ENCODE data around the gene PEF1.

The PEF1 gene

DNA sequence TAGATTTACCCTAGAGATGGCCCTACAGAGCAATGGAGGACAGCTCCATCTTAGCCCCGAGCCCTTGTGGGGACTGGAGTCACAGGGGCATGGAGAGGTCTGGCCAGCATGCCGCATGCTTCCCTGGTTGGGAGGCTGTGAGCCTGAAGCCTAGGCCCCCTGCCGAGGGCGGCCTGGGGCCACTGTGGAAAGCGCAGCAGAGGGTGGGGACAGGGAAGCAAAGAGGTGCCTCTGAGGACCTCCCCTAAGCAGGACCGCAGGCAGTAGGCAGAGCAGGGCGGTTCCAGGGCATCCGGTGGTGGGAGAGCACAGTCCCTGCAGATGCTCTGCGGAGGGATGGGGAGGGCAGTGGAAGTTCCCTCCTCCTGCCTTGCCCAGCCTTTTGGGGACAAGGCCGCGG, 26.5 kb upstream of the PEF1 start:
- no peak for DNase-seq

DNA sequence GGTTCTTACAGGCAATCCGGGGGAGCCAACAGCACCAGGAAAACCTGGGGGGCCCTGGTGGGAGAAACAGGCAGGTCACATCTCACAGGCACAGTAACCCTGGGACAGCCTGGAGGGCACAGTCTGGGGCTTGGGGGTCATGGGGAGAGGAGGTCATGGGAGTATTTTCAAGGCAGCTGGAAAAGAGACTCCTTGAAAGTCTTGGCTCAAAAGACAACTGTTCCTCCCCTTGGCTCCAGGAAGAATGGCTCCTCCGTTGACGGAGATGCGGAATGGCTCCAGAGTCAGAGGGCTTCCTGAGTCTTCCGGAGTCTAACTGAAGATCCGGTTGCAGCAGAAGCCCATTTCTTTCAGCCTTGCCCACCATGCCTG, 25.9 kb upstream of the PEF1 start:
- DNase-seq = no peak

DNA sequence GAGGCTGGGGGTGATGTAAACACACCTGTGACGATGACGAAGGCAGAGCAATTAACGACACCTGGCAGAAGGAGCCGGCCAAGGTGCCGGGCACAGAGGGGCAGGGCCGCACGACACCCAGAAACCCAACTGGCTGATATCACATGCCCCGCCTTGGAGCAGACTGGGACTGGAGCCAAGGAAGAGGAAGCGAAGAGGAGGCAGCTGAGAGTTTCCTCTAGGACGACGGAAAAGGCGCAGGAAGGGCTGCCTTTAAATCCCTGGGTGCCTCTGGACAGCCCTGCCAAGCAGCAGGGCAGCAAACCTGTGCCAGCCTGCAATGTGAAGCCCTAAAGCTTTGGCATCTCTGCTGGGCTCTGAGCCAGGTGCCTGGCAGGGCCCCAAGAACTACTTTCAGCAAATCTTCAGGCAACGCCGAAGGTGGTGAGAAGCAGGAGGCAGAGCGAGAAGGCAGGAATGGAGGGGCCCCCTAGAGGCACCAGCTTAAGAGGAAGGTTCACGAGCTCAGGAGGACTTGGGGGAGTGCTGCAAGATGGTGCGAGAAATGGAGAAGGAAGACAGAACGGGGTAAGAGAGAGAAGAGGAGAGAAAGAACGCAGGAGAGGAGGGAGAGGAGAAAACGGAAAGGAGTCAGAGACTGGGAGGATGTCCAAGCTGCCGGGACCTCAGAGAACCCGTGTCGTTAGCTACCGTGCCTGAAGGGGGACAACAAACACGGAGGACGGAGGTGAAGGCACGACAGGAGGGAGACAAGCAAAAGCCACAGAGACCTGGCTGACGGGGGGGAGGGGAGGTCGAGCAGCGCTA, 25.3 kb upstream of the PEF1 start:
- DNase-seq = peak; percentile 68

DNA sequence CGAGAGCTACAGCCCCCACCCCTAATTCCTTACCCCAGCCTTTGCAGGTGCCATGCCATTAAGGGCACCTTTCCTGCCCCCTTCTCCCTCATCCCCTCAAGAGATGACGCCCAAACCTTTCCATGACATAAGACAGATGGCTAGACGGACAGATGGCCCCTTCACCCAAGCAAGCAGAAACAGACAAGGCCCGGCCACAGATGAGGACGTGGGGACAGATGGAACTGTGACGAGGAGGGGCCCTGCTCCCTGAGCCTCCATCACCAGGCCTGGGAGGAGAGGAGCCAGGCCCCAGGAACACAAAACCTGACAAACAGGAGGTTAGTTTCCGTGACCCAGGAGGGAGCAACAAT, 24.7 kb upstream of the PEF1 start:
- DNase-seq = no peak

DNA sequence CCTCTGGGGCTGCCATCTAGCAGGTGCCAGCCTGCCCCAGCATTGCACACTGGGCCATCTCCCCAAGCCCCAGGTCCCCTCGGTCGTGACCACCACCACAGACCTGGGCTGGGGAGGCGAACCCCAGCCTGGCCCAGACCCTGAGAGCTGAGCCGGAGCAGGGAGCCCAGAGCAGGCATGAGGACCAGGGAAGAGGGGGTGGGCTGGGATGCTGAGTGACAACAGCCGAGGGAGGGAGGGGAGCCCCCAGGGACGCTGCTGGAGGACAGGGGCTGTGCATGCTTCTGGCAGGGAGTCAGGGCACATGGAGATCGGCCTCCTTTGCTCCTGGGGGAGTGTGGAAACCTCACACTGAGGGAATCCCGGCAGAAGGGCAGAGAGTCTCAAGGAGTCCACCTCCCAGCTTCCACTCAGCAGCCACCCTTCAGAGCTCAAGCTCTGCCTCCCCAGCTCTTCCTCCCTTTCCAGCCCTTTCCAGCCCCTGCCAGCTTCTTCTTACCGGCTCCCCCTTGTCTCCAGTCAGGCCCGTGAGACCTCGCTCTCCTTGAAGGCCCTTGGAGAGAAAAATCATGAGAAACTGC, 23.7 kb upstream of the PEF1 start:
- DNase-seq = no peak

DNA sequence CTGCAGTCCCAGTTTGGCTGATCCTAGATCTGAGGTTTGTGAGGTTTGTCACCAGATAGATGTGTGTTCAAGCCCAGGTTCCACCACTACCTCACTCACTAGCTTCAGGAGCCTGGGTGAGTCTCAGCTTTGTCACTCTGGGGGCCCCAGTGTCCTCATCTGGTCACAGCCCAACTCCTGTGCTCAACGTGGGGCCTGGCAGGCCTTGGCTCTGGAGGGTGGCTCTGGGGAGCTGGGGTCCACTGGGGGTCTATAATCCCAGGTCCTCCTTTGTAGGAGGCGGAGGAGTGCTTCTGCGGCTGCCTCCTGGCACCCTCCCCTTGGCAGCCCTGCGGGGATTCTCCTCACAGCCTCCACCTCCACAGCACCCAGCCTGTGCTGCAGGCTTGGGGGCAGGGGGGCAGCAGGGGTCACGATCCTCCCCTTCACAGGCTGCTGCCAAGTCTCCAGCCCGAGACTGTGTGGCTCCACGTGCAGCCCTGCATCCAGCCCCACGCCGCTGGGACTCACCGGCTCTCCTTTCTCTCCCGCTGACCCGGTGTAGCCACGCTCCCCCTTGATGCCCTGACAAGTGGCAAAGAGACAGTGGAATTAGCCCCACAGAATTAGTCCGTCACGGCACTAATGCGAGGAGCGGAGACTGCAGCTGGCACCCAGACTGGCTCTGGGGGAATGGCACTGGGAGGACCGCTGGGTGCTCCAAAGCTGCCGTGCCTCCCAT, 22.5 kb upstream of the PEF1 start:
- no peak for DNase-seq

DNA sequence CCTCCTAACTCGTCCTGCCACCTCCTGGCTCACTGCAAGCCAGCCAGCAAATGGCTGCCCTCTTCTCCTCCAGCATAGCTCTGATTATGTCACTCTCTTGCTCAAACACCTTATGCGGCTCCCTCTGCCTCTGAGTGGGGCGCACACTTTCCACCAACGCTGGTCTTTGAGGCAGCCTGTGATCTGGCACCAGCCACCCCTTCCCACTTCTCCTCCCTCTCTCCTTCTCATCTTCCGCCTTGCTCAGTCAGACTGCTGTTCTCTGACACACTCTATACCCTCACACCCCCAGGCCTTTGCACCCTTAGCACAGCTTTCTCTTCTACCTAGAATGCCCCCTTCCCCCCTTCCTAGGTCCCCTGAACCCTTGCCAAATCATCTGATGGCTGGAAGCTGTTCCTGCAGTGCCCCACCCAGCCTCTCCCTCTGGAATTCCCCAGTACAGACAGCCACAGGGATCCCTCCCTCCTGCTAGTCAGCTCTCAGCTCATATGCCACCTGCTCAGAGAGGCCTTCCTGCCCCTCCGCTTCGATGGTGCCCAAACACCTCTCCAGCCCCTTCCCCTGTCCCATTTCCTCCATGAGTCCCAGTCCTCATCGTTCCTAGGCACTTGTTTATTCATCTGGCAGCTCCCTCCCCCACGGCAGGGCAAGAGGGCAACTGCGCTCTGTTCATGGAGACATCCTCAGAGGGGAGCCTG, 21.7 kb upstream of the PEF1 start:
- DNase-seq = no peak

DNA sequence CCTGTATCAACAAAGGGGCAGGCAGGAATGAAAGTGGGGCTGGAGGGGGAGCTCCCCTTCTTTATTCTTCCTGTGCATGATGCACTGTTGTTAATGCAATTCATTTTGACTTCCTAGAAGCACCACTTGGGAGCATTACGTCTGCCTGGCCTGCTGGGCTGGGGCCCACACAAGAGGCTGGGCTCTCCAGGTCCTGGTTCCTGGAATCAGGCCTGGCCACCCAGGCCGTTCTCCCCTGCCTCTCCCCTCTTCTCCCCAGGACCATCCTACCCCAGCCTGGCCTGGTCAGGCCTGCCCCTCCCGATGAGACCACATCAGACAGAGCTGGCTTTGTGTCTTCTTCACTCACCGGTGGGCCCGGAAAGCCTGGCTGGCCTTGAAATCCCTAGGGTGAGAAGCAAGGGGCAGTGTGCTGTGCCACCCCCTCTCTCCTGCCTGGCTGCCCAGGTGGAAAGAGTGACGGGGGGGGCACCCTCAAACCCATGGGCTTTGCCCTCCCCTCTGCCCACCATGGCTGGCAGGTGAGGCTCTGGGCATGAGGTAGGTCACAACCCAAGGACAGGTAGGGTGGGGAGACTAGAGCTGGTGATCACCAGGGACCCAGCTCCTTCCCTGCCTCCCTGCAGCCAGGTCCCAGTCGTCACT, 20.7 kb upstream of the PEF1 start:
- no peak for DNase-seq

DNA sequence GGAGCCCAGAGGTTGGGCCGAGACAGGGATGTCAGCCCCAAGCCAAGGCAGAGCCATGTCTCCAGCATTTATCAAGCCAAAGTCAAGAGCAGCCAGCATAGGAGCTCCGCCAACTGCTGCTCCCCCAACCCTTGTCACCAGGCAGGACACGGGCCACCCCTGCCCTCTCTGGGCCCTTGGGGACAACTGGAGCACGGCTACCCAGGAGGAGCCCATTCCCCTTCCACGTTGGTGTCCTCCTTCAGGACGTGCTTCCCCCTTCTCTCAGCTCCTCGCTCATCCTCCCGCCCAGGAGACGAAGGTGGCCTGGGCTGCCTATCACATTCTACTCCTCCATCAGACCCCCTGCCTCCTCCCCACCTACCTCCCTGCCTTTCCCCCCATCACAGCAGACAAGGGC, 19.9 kb upstream of the PEF1 start:
- DNase-seq = no peak

DNA sequence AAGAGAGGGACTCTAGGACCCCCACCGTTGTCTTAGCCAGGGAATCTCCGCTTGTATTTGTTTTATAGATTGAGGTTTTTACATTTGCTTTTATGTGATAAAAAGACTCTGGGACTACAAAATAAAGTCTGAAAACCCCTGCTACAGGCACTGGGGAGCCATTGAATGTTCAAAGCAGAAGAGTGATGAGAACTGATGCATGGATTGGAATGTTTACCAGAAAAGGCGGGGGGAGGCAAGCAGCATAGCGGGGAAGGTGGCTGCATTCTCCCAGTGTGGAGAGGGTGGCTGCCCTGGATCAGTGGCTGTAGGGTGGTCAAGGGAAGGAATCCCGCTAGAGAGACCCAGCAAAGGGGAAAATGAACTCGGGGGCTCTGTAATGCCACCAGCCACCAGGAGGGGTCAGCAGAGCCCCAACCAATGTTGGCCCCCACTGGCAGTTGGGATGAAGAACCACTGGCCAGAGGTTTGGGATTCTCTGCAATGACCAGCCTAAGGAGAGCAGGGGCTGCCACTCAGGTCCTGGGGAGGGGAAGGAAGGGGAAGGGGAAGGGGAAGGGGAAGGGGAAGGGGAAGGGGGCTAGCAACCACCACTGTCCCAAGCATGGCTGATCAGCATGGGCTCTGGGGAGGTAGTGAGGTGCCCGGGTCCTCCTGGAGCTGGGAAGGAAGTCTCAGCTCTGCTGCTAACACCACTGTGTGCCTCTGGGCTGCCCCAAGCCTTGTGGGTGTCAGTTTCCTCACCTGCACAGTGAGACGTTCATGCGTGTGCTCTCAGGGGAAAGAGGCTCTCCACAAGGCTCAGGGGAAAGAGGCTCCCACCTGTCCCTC, 19.2 kb upstream of the PEF1 start:
- DNase-seq = peak; percentile 2

DNA sequence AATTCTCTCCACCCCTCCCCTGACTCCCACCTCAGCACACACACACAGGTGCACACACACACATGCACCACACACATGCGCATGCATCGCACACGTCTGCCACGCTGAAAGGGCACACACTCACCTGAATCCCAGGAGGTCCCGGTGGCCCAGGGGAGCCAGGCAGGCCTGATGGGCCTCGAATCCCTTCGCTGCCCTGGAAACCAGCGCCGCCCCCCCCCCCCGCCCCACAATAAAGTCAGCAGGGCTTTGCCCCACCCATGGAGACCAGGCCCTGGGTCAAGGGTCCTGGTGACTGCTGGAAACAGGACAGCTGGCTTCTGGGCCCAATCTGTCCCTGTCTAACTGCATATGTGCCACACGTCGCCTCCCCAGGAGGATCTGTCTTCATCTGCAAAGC, 17.8 kb upstream of the PEF1 start:
- no peak for DNase-seq

DNA sequence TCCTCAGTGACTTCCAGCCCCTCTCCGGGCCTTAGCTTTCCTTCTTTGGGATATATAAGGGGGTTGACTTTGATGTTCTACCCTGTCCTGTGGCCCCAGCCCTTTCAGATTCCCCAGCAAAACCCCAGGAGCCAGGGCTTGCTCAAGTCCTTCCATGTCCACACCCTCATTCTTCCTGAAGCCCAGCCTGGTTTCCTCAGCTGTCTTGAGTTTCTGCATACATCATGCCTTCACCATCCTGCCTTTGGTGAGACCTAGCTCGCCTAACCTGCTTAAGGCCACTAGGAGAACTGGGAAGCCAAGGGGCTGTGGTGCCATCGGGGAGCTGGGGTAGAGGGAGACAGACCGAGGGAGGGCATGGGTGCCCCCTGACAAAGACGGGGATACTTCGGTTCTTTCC, 17.2 kb upstream of the PEF1 start:
- DNase-seq = no peak

DNA sequence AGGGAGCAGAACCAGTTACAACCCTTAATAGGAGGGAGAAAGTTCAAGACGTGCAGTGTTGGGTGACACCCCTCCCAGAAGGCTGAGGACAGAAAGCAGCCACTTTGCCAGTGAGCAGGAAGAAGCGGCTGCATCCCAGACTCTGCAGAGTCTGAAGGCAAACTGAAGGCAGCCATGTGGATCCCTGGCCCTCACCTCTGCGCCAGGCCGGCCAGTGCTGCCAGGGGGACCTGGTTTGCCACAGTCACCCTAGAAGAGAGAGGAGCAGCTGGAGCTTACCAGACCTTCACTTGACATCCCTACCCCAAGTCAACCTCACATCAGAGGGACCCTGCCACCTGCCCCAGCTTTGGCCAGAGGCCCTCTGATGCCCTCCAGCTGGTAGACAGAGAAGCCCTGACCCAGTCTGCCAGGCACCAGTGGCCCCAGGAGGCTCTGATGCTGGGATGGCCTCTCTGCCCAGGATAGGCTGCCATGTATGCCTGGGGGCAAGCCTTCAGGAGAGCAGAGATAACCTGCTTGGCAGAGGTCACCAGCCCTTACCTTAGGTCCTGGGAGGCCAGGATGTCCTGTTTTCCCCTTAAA, 16.3 kb upstream of the PEF1 start:
- no peak for DNase-seq

DNA sequence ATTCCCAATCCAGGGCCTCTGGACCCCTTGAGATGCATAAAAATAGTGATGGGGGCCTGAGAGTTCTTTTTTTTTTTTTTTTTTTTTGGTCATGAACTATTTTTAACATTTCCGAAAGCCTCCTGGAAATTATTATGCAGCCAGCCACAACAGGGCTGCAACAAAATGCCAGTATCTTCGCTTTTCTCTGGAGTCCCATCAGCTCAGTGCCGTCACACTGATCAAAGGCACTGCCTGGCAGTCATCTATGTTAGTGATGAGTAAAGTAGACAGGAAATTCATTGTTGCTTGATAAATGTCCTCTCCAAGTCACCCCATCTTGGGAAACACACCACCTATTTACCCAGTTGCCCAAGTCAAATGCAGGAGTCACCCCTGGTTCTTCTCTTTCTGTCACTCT, 15.2 kb upstream of the PEF1 start:
- DNase-seq = no peak

DNA sequence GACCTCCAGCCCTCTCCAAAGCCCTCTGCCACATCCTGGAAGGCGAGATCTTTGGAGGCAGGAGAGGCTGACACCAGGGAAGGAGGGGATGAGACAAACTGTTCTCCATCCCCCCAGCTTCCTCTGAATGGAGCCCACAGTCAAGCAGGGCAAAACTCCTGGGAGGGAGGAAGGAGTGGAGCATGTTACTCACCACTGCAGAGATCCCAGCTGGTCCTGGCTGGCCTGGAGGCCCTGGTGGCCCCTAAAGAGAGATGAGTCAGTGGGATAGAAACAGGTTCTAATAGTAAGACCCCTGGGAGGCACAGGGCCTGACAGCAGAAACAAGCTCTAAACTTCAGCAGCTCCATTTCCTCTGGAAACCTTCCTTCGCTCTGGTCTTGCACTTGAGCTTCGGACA, 14.0 kb upstream of the PEF1 start:
- DNase-seq = no peak

DNA sequence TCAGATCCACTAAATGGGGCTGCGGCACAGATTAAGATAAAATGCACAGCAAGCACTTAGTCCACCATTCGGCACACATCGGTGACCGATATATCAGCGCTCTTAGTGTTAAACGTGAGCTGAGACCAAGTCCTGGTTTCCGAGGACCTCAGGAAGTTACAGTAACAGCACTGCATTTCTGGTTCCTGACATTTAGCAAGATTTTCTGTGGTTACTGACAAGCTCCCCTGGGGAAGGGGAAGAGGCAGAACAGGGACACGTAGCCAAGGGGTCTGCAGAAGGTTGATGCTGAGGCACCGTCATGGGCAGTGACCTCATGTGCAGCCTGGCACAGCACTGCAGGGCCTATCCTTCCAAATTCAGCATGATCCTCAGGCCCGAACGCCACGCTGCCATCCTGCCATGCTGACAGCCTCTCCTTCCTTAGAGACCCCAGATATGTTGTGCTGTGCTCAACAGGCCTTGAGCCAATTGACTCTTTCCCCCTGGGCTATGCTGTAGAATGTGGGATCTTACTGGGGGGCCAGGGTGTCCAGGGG, 13.4 kb upstream of the PEF1 start:
- no peak for DNase-seq

DNA sequence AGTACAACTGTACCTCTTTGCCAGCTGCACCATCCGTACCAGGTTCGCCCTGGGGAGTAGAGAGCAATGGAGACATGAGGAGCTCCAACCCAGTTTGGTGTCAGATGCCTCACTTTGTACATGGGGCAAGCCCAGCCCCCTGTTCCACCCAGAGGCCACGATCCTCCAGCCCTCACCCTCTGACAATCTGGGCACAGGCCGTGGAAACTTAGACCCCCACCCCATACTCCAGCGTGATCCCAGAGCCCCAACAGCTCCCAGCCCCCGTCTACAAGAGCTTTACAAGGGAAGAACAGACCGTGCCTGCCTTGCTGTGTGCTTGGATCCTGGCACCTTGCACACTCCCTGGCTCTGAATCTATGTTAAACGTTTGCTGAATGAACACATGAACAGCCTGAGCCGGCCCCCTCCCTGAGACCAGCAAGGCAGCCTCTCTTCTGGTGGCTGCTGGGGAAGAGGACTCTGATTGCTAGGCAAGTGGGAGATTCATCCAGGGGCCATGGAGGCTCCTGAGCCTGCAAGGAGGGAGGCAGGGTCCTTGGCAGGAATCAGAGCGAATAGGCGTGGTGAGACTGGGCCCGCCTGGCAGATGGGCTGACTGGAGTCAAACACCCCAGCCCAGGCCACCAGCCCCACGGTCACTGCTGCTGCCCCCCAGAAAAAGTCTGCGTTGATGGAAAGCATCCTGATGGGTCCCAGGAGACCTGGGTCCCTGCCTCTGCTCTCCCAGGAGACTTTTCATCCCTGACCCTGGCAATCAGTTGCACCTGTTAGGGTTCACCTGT, 12.5 kb upstream of the PEF1 start:
- DNase-seq = no peak

DNA sequence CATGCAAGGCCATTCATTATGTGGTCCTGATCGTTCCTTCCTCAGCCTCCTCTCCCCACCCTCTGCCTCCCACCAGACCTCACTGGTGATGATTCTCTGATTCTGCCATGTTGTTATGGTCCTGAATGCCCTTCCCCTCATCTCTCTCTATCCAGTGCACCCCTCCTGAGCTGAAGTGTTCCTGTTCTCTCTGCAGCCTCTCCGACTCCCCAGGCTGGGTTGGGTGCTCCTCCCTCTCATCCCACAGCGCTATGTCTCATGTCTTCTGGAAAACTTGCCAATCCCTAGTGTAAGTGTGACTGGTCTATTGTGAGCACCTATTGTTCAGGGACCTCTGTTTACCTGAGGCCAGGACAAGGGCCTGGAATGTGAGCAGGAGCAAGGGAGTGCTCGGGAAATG, 11.1 kb upstream of the PEF1 start:
- DNase-seq = no peak

DNA sequence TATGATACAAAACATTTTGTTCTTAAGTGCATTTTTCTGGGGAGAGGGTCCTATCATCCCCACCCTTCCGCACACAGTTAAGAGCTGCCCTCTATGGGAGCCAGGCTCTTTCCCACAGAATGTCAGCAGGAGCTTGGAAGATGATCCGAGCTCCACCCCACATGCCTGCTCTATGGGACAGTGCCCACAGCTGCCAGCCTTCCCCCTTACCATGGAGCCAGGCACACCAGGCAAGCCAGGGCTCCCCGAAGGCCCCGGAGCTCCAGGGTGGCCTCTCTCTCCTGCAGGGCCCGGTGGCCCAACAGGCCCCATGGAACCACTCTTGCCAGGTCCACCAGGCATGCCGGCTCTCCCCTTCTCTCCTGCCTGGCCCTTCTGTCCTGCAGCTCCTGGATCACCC, 10.4 kb upstream of the PEF1 start:
- no peak for DNase-seq

DNA sequence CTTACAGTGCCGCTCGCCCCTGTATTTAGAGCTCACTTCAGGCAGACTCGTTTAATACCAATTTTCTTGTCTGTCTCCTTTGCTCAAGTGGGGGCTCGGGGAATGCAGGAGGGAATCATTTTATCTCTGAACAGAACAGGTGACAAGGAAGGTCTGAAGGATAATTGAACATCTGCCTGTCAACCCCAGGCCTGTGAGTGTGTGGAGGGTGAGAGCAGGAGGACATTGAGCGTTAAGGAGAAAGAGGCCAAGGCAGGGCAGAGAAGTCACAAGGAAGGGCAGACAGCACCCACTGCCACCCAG, 9.7 kb upstream of the PEF1 start:
- DNase-seq = no peak
